ENCODE results near the gene TRMT112. TPM values are rescaled to one million over a fixed set of nuclear protein-coding genes. Genes with fewer than 3 reads are reported as not detected.

Gene TRMT112
- total and polyA plus RNA-seq, 2 of the 8 experiments (the other 6 are each of a cell fraction or from before 2014, with no cell fraction given) = 300 to 650 TPM

- TF ChIP-seq, protein P1, sequence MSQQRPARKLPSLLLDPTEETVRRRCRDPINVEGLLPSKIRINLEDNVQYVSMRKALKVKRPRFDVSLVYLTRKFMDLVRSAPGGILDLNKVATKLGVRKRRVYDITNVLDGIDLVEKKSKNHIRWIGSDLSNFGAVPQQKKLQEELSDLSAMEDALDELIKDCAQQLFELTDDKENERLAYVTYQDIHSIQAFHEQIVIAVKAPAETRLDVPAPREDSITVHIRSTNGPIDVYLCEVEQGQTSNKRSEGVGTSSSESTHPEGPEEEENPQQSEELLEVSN (IDR thresholded peaks at IDR 0.05) = no peak
- no peak for TF ChIP-seq RFX5 (IDR thresholded peaks at IDR 0.05; ENCODE audit: borderline replicate concordance, low read depth, low read length)
- TF ChIP-seq POLR2AphosphoS5 (IDR thresholded peaks at IDR 0.05; ENCODE audit: low read depth, low read length) = no peak
- TF ChIP-seq SAP30 (IDR thresholded peaks at IDR 0.05; ENCODE audit: insufficient read depth, insufficient replicate concordance, low read length) = no peak
- TF ChIP-seq CBX8 (IDR thresholded peaks at IDR 0.05; ENCODE audit: borderline replicate concordance, low read depth, low read length) = 0 out of 2 replicates have a peak, but pooled peaks have one; percentile 27
- peak; percentile 93 for TF ChIP-seq EZH2 (IDR thresholded peaks at IDR 0.05; ENCODE audit: low read depth, low read length, severe bottlenecking)
Observed at GRCh38 chr11:64292460-64293254, 24.7 kb downstream of the TRMT112 start (continued).
